HPDE6-E6E7 (cell line): ENCODE data around the gene PTPRN2.
"Not testable (repeated sequence)": the region's sequence is repeated elsewhere in the genome, so short reads cannot be mapped to it uniquely, and the experiment has no call there.

Experiments used
- DNase-seq: peaks from one replicate; pipeline ENCODE4 v3.0.0; 2011; ENCODE audit warnings: missing footprints; ENCODE audit errors: extremely low spot score

Gene PTPRN2

GRCh38 chr7:158053183-158053915 lies 534.3 kb downstream of the PTPRN2 start:
- DNase-seq = no peak

DNA sequence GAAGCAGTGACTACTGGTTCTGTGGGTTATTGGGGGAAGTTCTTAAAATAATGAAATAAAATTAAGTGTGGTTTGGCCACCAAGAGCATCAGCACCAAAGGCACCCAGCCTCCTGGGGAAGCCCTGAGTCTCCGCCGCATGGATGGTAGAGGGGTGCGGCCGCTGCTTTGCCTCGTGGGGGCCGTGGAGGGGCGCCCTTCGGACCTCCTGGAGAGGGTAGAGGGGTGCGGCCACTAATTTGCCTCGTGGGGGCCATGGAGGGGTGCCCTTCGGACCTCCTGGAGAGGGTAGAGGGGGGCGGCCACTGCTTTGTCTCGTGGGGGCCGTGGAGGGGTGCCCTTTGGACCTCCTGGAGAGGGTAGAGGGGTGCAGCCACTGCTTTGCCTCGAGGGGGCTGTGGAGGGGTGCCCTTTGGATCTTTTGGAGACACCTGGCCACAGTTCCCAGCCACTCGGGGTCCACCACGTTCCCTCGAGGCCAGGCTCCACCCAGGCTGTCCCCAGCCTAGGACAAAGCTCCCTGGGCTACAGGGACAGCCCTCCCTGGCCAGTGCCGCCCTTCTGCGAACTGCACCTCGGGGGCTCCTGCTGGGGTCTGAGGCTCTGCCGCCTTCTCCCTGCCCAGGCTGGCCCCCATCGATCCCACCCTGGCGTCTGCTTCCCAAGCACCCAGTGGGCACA lies 535.1 kb downstream of the PTPRN2 start:
- no peak for DNase-seq

- DNase-seq = no peak
Measured at GRCh38 chr7:158051776-158052175, 535.8 kb downstream of the PTPRN2 start.

GRCh38 chr7:158050978-158051651 lies 536.5 kb downstream of the PTPRN2 start:
- no peak for DNase-seq

GRCh38 chr7:158050441-158050977 lies 537.1 kb downstream of the PTPRN2 start:
- DNase-seq = no peak

GRCh38 chr7:158049271-158049670 lies 538.4 kb downstream of the PTPRN2 start:
- no peak for DNase-seq

GRCh38 chr7:158048569-158048968 lies 539.1 kb downstream of the PTPRN2 start:
- no peak for DNase-seq

- no peak for DNase-seq
Measured at GRCh38 chr7:158047391-158048059, 540.1 kb downstream of the PTPRN2 start.

DNA sequence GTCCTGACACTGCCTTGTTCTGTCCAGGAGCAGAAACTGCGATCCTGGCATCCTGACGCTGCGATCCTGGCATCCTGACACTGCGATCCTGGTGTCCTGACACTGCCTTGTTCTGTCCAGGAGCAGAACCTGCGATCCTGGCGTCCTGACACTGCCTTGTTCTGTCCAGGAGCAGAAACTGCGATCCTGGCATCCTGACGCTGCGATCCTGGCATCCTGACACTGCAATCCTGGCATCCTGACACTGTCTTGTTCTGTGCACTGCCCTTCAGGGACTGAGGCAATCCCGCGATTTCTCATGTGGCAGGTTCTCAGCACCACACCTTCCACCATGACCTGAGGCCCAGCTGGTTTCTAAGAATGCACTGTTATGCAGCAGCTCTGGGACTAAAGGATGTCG lies 541.4 kb downstream of the PTPRN2 start:
- not testable (repeated sequence) for DNase-seq

GRCh38 chr7:158044482-158044823 lies 543.2 kb downstream of the PTPRN2 start:
- DNase-seq = no peak

DNA sequence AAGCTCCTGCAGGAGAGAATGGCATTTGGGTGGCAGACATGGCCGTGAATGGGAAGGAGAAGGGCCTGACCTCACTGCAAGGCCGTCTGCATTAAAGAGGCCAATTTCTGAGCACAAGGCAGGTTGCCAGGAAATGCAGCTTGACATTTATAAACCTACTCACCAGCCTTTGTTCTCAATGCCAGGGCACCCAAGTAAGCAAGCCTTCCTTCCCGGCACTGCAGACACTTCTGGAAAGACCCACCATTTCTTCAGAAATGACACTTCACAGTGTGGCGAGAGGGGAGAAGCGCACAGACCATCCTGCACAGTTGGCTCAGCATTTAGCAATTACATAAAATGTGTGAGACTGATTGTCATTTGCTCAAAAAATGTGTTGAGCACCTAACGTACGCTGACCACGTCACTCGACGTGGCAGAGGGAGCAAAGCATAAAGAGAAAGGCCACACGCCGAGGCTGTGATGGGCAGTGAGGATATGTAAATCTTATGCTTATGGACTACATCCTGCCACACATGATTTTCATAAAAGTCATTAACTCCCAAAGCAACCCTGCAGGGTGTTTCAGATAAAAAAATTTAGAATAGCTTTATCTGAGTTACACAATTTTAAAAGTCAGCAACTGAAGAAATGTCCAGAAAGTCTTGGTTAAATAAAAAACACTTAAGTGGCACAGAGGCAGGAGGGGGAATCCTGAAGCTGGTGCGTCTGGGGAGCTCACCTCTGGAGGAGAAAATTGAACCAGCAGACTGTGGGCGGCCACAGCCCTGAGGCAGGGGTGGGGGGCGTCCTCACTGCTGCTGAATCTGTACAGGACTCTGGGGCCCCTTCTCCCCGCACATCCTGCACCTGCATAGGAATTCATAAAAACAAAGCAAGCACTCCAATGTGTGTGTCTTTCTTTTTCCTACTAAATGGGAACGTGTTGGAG lies 543.8 kb downstream of the PTPRN2 start:
- DNase-seq = no peak

- no peak for DNase-seq
Measured at GRCh38 chr7:158042156-158042880, 545.3 kb downstream of the PTPRN2 start.

GRCh38 chr7:158040199-158040598 lies 547.4 kb downstream of the PTPRN2 start:
- no peak for DNase-seq

DNA sequence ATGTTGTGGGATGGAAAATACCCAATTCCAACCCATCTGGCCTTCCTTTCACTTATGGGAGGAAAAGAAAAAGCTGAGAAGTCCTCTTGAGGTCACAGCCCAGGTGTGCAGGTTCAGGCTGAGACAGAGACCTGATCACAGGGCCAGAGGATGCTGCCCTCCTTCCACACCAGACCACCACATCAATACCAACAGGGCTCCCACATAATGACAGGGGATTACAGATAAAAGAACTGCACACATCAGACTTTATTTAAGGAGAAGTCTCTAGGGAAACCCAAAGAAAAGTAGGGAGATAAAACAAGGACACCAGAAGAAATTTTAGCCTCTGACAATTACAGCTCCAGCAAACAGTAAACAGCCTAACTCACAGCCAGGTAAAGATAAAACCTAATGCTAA lies 548.4 kb downstream of the PTPRN2 start:
- no peak for DNase-seq

DNA sequence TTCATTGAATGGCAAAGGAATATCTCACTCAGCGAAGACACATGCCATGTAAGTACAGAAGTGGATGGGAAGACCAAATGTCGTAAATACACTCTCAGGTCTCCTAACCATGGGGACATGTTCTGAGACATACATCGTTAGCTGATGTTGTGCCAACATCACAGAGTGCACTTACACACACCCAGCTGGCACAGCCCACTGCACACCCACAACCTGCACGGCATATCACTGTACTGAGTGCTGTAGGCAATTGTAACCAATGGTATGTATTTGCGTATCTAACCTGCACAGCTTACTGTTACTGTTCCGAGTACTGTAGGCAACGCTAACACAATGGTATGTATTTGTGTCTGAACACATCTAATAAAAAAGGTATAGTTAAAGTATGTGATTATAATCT lies 550.4 kb downstream of the PTPRN2 start:
- no peak for DNase-seq

DNA sequence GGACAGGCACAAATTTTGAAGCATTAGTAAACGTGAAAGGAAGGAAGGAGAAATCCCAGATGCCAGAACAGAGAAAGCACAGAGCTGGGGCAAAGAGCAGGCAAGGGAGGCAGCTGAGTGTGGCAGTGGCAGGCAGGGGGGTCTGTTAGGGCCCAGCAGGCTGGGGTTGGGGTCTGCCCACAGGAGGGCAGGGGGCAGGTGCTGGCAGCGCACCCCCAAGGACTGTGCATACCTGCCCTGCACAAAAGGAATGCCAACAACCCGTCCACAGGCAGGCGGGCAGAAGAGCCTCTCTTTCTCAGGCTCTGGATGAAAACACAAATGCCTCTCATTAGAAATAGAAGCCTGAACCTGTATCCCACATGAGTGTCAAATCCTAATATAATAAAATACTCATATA lies 552.3 kb downstream of the PTPRN2 start:
- DNase-seq = no peak

DNA sequence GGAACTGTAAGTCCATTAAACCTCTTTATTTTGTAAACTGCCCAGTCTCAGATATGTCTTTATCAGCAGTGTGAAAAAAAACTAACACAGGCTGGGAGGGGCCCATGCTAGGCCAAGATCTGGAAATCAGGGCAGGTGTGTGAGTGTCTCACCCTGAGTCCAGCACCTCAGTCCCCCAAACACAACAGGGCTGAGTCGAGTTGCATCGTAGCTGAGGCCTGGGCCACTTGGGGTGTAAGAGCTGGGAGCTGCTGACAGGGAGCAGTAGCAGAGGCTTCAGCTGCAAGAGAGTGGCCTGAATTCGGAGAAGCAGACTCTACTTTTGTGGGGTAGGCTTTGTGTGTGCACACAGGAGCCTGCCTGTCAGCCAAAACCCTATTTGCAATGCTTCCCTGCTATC lies 553.1 kb downstream of the PTPRN2 start:
- DNase-seq = no peak

DNA sequence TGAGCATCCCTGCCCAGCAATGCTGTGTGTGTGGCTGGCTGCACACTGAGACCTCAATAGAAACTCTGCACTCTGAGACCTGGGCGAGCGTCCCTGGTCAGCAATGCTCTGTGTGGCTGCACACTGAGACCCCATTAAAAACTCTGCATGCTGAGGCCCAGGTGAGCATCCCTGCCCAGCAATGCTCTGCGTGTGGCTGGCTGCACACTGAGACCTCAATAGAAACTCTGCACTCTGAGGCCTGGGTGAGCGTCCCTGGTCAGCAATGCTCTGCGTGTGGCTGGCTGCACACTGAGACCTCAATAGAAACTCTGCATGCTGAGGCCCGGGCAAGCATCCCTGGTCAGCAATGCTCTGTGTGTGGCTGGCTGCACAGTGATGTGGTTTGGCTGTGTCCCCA lies 553.7 kb downstream of the PTPRN2 start:
- DNase-seq = not testable (repeated sequence)

- DNase-seq = no peak
Measured at GRCh38 chr7:158033196-158033595, 554.4 kb downstream of the PTPRN2 start.

- DNase-seq = no peak
Measured at GRCh38 chr7:158032561-158033115, 555.0 kb downstream of the PTPRN2 start.
